Testis (tissue), 3 donors: ENCODE measurements around the gene PCSK4. TPM values are rescaled to one million over a fixed set of nuclear protein-coding genes. Genes with fewer than 3 reads are reported as not detected.

Experiments used
- DNase-seq: peaks from one replicate; pipeline ENCODE4 v3.0.0-alpha.2; 2019
- H3K27ac ChIP-seq, 2 donors: fragments of 200-600 bp; sonication (generic); one replicate each; pipeline ENCODE4 v1.5.1; 2019
- H3K27me3 ChIP-seq: fragments of 200-600 bp; sonication (generic); one replicate; pipeline ENCODE4 v1.5.1; 2019
- H3K36me3 ChIP-seq: fragments of 200-600 bp; sonication (generic); one replicate; pipeline ENCODE4 v1.5.1; 2017; ENCODE audit warnings: low read depth; ENCODE audit errors: missing control alignments
- H3K4me1 ChIP-seq: fragments of 200-600 bp; sonication (generic); one replicate; pipeline ENCODE4 v1.5.1; 2019
- H3K4me3 ChIP-seq, 2 donors: fragments of 200-600 bp; sonication (generic); one replicate each; pipeline ENCODE4 v1.5.1; 2017 to 2019
- H3K9me3 ChIP-seq: fragments of 200-600 bp; sonication (generic); one replicate; pipeline ENCODE4 v1.5.1; 2017
- CTCF ChIP-seq, 3 experiments: fragments of 450-650 bp in 2 of 3; fragments of 200-600 bp in 1 of 3; sonication (generic) in 1 of 3; IDR thresholded peaks; one replicate each; pipeline ENCODE4 v1.5.1; 2016 to 2019; ENCODE audit warnings: antibody characterized with exemption in 3 of 3, mild to moderate bottlenecking in 2 of 3, moderate library complexity in 1 of 3
- POLR2A ChIP-seq: fragments of 450-650 bp; IDR thresholded peaks from one replicate; pipeline ENCODE4 v1.6.1; 2017; ENCODE audit warnings: antibody characterized with exemption, mild to moderate bottlenecking, moderate library complexity
- WGBS, 2 donors: methylation state at CpG; one replicate each; pipeline ENCODE4 v1.1.5; 2018; 5-methylcytosine and 5-hydroxymethylcytosine counted together
- intact Hi-C: fragments of 100-400 bp; cut with DNase I; formaldehyde crosslinking; loops from one replicate; pipeline ENCODE4 v1.15.1; 2023; ENCODE audit warnings: low total_unique reads
- polyA plus RNA-seq: library from polyadenylated mRNA; stranded (reverse); fragments of 350-450 nt; fragmentation: Illumina TruSeq; extraction: RNeasy Lipid Tissue Mini Kit (QIAGEN cat#74804); gene quantifications from one replicate; pipeline ENCODE4 v1.2.3, GENCODE V29; 2014; ENCODE audit warnings: low read depth, low replicate concordance; ENCODE audit not compliant: insufficient read depth
- total RNA-seq, 2 donors: library from RNA; depleted of rRNA; stranded (reverse); fragments of >200 nt; gene quantifications; one replicate each; pipeline ENCODE4 v1.2.3, GENCODE V29; 2016

PCSK4 gene
- total and polyA plus RNA-seq, 3 donors from 2014 or later: 108 to 203 (median 179) TPM

GRCh38 chr19:1528596-1529429, 38.7 kb upstream of the PCSK4 start:
- Histone ChIP-seq H3K4me3 (no peak overlapping the region), H3K27ac (no peak overlapping the region), H3K27me3 (no peaks in the 10 kb centered on the region), H3K4me1 (no peaks in the 10 kb centered on the region), H3K36me3 (no peaks in the 10 kb centered on the region), H3K9me3 (no peaks in the 10 kb centered on the region)
- no peak for TF ChIP-seq CTCF (IDR thresholded peaks at IDR 0.05)
- TF ChIP-seq POLR2A: no peak
- whole genome bisulfite sequencing, 2 donors: 88 to 92% methylated on average over 13 to 18 of the region's 23 CpGs
- intact Hi-C loops: no loop called here
- DNase-seq: no peak

GRCh38 chr19:1527650-1528309, 37.6 kb upstream of the PCSK4 start:
- no peak for DNase-seq
- intact Hi-C loops: no loop called here
- H3K27ac ChIP-seq: no peak overlapping the region
- H3K4me3 ChIP-seq: no peak overlapping the region
- H3K36me3 ChIP-seq: no peaks in the 10 kb centered on the region
- H3K27me3 ChIP-seq: no peaks in the 10 kb centered on the region
- 53 to 89% methylated on average over 7 to 27 of the region's 27 CpGs for WGBS, 2 donors
- H3K9me3 ChIP-seq: no peaks in the 10 kb centered on the region
- no peaks in the 10 kb centered on the region for H3K4me1 ChIP-seq
- no peak for TF ChIP-seq CTCF (IDR thresholded peaks at IDR 0.05)
- no peak for TF ChIP-seq POLR2A

- H3K27me3 ChIP-seq: no peaks in the 10 kb centered on the region
- 88 to 91% methylated on average over 18 of the region's 18 CpGs for WGBS, 2 donors
- intact Hi-C loops: no loop called here
Observed at GRCh38 chr19:1526979-1527649, 37.0 kb upstream of the PCSK4 start.

GRCh38 chr19:1526066-1526778, 36.1 kb upstream of the PCSK4 start:
- intact Hi-C loops: no loop called here
- H3K27me3 ChIP-seq: no peaks in the 10 kb centered on the region
- DNase-seq: no peak
- peaks cover 11% of the 10 kb centered on the region for H3K4me1 ChIP-seq
- H3K27ac ChIP-seq: no peak overlapping the region
- TF ChIP-seq CTCF (IDR thresholded peaks at IDR 0.05): no peak
- no peak for TF ChIP-seq POLR2A
- no peaks in the 10 kb centered on the region for H3K9me3 ChIP-seq
- H3K36me3 ChIP-seq: no peaks in the 10 kb centered on the region
- H3K4me3 ChIP-seq: peak overlapping the region in 1 of 2 donors; percentile 64
- 87 to 92% methylated on average over 23 to 33 of the region's 33 CpGs for WGBS, 2 donors

More at GRCh38 chr19:1526979-1527649, 37.0 kb upstream of the PCSK4 start:
- TF ChIP-seq POLR2A (no peak), CTCF (IDR thresholded peaks at IDR 0.05) (no peak)
- H3K36me3 ChIP-seq: no peaks in the 10 kb centered on the region
- no peak overlapping the region for H3K27ac ChIP-seq
- no peak for DNase-seq
- peaks cover 6% of the 10 kb centered on the region for H3K4me1 ChIP-seq
- no peaks in the 10 kb centered on the region for H3K9me3 ChIP-seq
- no peak overlapping the region for H3K4me3 ChIP-seq
